ENCODE measurements around the gene TANK.

DNA sequence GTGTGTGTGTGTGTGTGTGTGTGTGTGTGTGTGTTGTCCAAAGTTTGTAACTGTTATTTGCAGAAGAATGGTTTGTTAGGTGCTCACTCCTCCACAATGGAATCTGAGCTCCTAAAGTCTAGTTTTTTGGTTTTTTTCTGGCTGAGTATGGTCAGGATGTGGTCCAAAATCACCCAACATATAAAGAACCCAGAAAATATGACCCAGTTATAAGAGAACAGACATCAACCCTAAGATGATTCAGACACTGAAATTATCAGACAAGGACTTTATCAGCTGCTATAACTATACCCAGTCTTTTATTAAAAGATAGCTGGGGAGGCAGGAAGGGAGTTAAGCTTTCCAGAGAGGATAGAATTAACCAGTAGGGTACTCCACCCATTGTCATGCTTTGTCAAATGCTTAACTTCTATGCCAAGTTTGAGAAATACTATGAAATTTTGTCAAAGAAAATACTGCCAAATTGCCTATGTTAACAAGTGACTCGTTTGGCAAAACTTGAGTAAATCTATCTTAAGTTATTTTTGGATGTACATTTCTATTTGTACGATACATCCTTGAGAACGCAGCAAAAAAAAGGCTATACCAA is 57.5 kb downstream of the TANK start:
- TF ChIP-seq POLR2A (IDR thresholded peaks at IDR 0.05; ENCODE audit: low read depth, low read length) = no peak
- TF ChIP-seq POLR2AphosphoS5 (IDR thresholded peaks at IDR 0.05; ENCODE audit: low read depth, low read length) = no peak
- no peak for TF ChIP-seq POU2F2 (IDR thresholded peaks at IDR 0.05; ENCODE audit: low read depth, low read length)

Data from GM12891 (cell line).